HUES48 (cell line): ENCODE results near the gene OR5AK2.
"Not testable (repeated sequence)": the region's sequence is repeated elsewhere in the genome, so short reads cannot be mapped to it uniquely, and the experiment has no call there.

ENCODE experiments used
- H3K27ac ChIP-seq: one replicate; pipeline ENCODE4 v1.7.0; 2013; ENCODE audit warnings: low read depth, low read length, inconsistent platforms
- H3K27me3 ChIP-seq: 2 replicates; pipeline ENCODE4 v1.6.1; 2013; ENCODE audit warnings: mild to moderate bottlenecking, low read length; ENCODE audit not compliant: control insufficient read depth, insufficient read depth
- H3K36me3 ChIP-seq: 2 replicates; pipeline ENCODE4 v1.6.1; 2013; ENCODE audit warnings: low read length; ENCODE audit not compliant: control insufficient read depth, insufficient read depth
- H3K4me1 ChIP-seq: 2 replicates; pipeline ENCODE4 v1.6.1; 2013; ENCODE audit warnings: mild to moderate bottlenecking, low read length; ENCODE audit not compliant: control insufficient read depth, insufficient read depth
- H3K4me3 ChIP-seq: 2 replicates; pipeline ENCODE4 v1.5.1; 2013; ENCODE audit warnings: mild to moderate bottlenecking, low read depth, low read length
- H3K9ac ChIP-seq: 2 replicates; pipeline ENCODE4 v1.6.1; 2013; ENCODE audit warnings: mild to moderate bottlenecking, low read depth, low read length, moderate library complexity
- H3K9me3 ChIP-seq: 2 replicates; pipeline ENCODE4 v1.6.1; 2013; ENCODE audit warnings: low read length; ENCODE audit not compliant: control insufficient read depth, insufficient read depth

OR5AK2 gene, protein sequence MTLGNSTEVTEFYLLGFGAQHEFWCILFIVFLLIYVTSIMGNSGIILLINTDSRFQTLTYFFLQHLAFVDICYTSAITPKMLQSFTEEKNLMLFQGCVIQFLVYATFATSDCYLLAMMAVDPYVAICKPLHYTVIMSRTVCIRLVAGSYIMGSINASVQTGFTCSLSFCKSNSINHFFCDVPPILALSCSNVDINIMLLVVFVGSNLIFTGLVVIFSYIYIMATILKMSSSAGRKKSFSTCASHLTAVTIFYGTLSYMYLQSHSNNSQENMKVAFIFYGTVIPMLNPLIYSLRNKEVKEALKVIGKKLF

GRCh38 chr11:56988614-56989013 is at the start of gene OR5AK2:
Gene OR5AK2, plus strand, starts transcription at chr11:56988914. Its CDS starts 0 bp downstream, at chr11:56988914.
- no peaks in the 10 kb centered on the region for H3K36me3 ChIP-seq
- no peak within 1 kb of the TSS for H3K9ac ChIP-seq
- H3K4me1 ChIP-seq = no peaks in the 10 kb centered on the region
- H3K4me3 ChIP-seq = no peak within 1 kb of the TSS
- no peaks in the 10 kb centered on the region for H3K27me3 ChIP-seq
- H3K27ac ChIP-seq = no peak within 1 kb of the TSS
- peaks cover 26% of the 10 kb centered on the region for H3K9me3 ChIP-seq

DNA sequence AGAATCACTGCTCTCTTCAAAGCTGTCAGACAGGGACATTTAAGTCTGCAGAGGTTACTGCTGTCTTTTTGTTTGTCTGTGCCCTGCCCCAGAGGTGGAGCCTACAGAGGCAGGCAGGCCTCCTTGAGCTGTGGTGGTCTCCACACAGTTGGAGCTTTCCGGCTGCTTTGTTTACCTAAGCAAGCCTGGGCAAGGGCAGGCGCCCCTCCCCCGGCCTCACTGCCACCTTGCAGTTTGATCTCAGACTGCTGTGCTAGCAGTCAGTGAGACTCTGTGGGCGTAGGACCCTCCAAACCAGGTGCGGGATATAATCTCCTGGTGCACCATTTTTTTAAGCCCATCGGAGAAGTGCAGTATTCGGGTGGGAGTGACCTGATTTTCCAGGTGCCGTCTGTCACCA is 43.2 kb upstream of the OR5AK2 start:
- H3K27me3 ChIP-seq, H3K4me1 ChIP-seq, H3K36me3 ChIP-seq, H3K4me3 ChIP-seq, H3K9ac ChIP-seq, H3K27ac ChIP-seq: not testable (repeated sequence)
- H3K9me3 ChIP-seq = peaks cover 31% of the 10 kb centered on the region

DNA sequence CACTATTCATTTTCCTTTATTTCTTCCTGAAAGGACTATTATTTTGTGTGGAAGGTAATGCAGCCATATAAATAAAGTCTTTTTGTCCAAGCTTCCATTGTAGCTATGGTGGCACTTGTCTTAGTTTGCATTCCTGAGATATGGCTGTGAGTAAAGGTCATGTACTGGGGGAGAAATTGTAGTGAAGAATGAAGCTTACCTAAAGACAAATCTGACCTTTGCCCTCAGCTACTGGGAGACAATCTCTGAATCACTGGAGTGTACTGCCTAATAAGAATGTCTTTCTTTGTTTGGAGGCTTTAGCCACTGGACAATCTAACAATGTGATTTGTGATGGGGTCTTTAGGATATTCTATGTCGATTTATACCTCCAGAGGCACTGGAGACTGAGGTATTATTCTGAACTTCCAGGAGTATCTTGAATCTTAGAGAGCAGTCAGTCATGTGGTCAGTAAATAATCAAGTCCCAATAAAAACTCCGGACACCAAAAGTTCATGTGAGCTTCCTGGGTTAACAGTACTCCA is 39.7 kb upstream of the OR5AK2 start:
- no peaks in the 10 kb centered on the region for H3K36me3 ChIP-seq

DNA sequence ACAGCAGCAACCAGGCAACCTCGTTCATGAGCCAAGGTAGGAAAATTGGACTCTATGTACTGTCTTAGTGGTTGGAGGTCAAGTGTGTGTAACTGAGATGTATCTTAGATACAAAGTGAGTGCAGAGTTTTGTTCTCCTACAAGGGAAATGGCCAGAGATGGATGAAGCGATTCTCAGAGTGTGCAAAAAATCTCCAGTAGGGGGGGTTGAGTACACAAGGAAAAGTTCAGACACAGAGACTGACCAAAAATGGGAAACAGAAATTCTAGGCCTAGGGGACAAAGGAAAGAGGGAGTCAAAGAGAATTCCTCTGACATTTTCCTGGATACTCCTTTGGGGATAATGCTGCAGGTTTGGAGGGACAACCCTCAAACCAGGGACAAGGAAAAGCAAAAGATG is 38.2 kb upstream of the OR5AK2 start:
- no peak overlapping the region for H3K27ac ChIP-seq
- H3K4me3 ChIP-seq = no peak overlapping the region
- H3K9me3 ChIP-seq = peaks cover 61% of the 10 kb centered on the region
- no peaks in the 10 kb centered on the region for H3K27me3 ChIP-seq
- H3K9ac ChIP-seq = no peak overlapping the region
- no peaks in the 10 kb centered on the region for H3K4me1 ChIP-seq
- H3K36me3 ChIP-seq = no peaks in the 10 kb centered on the region

More for the DNA sequence above, 39.7 kb upstream of the OR5AK2 start:
- Histone ChIP-seq H3K9me3 (peaks cover 56% of the 10 kb centered on the region), H3K27me3 (no peaks in the 10 kb centered on the region), H3K27ac (no peak overlapping the region), H3K9ac (no peak overlapping the region), H3K4me3 (no peak overlapping the region), H3K4me1 (no peaks in the 10 kb centered on the region)

DNA sequence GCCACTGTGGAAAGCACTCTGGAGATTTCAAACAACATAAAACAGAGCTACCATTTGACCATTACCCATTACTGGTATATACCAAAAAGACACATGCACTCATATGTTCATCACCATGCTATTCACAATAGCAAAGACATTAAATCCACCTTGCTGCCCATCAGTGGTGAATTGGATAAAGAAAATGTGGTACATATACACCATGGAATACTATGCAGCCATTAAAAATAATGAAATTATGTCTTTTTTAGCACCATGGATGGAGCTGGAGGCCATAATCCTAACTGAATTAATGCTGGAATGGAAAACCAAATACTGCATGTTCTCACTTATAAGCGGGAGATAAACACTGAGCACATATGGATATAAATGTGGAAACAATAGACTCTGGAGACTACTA is 34.8 kb upstream of the OR5AK2 start:
- not testable (repeated sequence) for H3K4me1 ChIP-seq, H3K36me3 ChIP-seq, H3K4me3 ChIP-seq, H3K9ac ChIP-seq, H3K27ac ChIP-seq, H3K27me3 ChIP-seq
- H3K9me3 ChIP-seq = peaks cover 64% of the 10 kb centered on the region

DNA sequence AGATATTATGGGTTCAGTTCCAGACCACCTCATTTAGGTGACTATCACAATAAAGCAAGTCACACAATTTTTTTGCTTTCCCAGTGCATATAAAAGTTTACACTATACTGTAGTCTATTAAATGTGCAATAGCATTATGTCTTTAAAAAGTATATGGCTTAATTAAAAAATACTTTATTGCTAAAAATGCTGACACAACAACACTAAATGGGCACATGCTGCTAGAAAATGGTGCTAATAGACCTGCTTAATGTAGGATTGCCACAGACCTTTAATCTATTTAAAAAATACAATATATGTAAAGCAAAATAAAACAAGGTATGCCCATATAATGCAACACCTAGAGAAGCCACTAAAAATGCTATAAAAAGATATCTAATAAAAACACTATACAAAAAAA is 27.1 kb upstream of the OR5AK2 start:
- Histone ChIP-seq H3K27me3 (no peaks in the 10 kb centered on the region), H3K9ac (no peak overlapping the region), H3K4me3 (no peak overlapping the region), H3K4me1 (no peaks in the 10 kb centered on the region), H3K27ac (no peak overlapping the region), H3K36me3 (no peaks in the 10 kb centered on the region), H3K9me3 (peaks cover 36% of the 10 kb centered on the region)

GRCh38 chr11:56967726-56968125 is 21.0 kb upstream of the OR5AK2 start:
- Histone ChIP-seq H3K4me3 (no peak overlapping the region), H3K27me3 (no peaks in the 10 kb centered on the region), H3K9me3 (peaks cover 37% of the 10 kb centered on the region), H3K36me3 (no peaks in the 10 kb centered on the region), H3K4me1 (no peaks in the 10 kb centered on the region), H3K27ac (no peak overlapping the region), H3K9ac (no peak overlapping the region)

GRCh38 chr11:56968524-56968923 is 20.2 kb upstream of the OR5AK2 start:
- H3K9ac ChIP-seq = no peak overlapping the region
- H3K36me3 ChIP-seq = no peaks in the 10 kb centered on the region
- H3K4me3 ChIP-seq = no peak overlapping the region
- H3K4me1 ChIP-seq = no peaks in the 10 kb centered on the region
- peaks cover 41% of the 10 kb centered on the region for H3K9me3 ChIP-seq
- H3K27ac ChIP-seq = no peak overlapping the region
- H3K27me3 ChIP-seq = no peaks in the 10 kb centered on the region

DNA sequence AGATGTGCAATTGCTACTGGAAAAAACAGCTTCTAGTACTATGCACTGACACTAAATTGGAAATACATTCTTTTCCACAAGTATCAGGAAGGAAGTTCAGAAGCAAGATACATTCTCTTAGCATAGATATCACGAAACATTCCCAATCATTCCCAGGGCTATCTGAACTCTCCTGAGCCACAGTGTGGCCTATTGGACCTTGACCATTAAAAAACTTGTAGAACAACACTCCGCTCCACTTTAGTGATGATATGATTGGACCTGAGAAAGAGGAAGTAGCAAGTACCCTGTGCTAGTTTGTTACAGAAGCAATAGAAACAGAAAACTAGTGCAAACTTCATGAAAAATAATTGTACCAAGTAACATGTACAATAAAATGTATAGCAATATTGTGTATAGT is 11.4 kb upstream of the OR5AK2 start:
- Histone ChIP-seq H3K27me3 (no peaks in the 10 kb centered on the region), H3K4me3 (no peak overlapping the region), H3K36me3 (no peaks in the 10 kb centered on the region), H3K9ac (no peak overlapping the region), H3K4me1 (no peaks in the 10 kb centered on the region), H3K27ac (no peak overlapping the region), H3K9me3 (peaks cover 7% of the 10 kb centered on the region; the same call in 1 of the 2 replicates)

DNA sequence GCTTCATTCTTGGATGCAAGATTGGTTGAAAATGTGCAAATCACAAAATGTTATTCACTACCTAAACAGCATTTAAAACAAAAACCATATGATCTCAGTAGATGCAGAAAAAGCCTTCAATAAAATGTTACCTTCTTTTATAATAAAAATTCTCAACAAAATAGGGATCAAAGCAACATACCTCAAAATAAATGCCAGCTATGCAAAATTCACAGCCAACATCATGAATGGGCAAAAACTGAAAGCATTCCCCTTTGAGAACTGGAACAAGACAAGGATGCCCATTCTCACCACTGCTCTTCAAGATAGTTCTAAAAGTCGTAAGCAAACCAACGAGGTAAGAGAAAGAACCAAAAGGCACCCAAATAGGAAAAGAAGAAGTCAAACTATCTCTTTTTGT is 2.0 kb downstream of the OR5AK2 start:
- Histone ChIP-seq H3K27me3 (no peaks in the 10 kb centered on the region), H3K9me3 (peaks cover 41% of the 10 kb centered on the region), H3K36me3 (no peaks in the 10 kb centered on the region), H3K4me3 (no peak overlapping the region), H3K4me1 (no peaks in the 10 kb centered on the region), H3K27ac (no peak overlapping the region), H3K9ac (no peak overlapping the region)

DNA sequence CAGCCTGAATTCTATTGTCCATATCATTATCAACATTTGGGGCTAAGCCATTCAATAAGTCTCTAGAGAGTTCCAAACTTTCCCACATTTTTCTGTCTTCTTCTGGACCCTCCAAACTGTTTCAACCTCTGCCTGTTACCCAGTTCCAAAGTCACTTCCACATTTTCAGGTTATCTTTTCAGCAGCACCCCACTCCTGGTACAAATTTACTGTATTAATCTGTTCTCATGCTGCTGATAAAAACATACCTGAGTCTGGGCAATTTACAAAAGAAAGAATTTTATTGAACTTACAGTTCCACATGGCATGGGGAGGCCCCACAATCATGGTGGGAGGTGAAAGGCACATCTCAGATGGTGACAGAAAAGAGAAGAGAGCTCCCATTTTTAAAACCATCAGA is 5.8 kb downstream of the OR5AK2 start:
- Histone ChIP-seq H3K9me3 (peaks cover 62% of the 10 kb centered on the region), H3K27me3 (no peaks in the 10 kb centered on the region), H3K4me3 (no peak overlapping the region), H3K27ac (no peak overlapping the region), H3K36me3 (no peaks in the 10 kb centered on the region), H3K4me1 (no peaks in the 10 kb centered on the region), H3K9ac (no peak overlapping the region)
